ENCODE measurements around the gene SGMS1.

Gene SGMS1

DNA sequence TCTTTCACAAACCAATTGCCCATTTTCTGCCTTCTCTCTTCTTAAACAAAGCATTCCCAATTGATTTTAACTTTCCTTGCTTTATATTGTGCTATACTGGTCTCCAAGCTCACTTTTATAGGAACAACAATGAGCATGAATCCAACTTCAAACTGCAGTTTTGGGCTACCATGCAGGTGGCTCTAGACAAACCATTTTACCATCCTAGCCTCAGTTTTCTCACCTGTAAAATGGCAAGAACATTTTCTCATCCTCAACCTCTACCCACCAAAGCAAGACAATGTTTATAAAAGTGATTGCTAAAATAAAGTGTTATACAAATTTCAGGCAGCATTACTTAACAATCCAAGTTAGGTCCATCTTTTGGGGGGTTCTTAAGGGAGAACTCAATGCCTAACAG is 305.6 kb downstream of the SGMS1 start:
- no peak for DNase-seq

DNA sequence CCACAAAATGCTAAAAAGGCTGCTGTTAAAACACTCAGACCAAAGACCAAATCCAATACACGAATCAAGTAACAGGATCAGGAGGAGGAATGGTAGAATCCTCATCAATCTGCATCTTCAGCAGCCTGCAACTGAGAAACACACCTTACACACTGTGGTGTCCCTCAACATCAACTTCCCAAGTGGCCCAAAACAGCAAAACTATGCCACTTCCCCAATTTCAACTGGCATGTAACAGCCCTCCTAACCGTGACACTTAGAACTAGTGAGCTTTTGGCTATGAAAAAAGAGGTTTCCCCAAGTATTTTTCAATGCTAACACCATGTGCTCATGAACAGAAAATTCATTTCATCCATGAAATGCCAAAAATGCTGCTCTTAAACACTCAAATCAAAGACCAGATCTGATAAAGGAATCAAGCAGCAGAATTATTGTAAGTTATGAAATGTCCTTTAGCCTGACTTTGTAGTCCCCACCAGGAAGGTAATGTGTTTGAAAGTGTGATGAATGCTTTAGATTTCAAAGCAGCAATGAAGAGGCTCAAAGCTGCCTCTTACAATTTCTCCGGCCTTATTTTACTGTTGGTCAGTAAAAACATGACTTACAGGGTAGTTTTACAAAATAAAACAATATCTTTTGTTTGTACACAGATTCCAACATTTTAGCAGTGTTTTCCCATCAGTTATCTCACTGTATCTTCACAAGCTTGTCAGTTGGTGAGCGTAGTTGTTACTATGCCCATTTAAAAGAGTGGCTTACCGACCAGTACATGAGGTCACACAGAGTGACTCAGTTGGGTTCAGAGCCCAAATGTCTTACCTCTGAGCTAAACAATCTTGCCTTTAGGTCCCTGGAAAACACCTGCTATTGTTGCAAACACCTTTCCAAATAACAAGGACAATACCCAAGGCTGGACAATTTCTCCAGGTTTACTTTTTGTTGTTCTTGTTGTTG is 306.8 kb downstream of the SGMS1 start:
- DNase-seq, result no peak

DNA sequence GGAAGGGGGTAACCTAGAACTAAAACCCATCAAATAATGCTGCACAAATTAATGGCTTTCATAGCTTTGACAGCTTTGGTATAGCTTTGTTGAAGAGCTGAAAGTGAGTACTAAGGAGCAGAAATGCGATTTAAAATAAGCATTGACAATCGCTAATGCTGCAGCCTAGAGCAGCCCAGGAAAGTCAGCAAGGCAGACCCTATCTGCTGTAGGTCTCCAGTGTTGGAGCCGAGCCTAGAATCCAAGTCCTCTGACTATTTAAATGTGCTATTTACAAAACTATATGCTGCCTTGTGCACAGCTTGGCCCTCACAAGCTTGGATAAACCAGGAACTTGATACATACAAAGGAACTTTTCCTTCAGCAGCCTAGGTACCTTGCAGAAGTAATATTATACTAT is 307.6 kb downstream of the SGMS1 start:
- DNase-seq, result no peak

DNA sequence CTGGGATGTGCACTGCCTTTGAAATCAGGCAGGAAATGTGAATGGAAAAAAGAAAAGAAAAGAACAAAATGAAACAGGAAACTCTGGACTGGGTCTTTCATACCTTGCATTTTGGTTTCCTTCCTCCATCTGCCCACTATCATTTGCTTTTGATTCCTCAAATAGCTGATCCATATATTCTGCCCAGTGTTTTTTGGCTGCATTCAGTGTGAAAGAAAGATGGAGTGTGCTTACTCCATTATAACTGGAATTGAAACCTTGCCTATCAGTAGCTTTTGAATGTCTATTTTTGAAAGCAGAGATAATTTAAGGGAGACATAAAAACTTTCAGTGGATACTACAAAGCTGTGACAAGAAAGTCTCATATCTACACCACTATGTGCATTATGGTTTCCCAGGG is 308.3 kb downstream of the SGMS1 start:
- DNase-seq, result no peak

DNA sequence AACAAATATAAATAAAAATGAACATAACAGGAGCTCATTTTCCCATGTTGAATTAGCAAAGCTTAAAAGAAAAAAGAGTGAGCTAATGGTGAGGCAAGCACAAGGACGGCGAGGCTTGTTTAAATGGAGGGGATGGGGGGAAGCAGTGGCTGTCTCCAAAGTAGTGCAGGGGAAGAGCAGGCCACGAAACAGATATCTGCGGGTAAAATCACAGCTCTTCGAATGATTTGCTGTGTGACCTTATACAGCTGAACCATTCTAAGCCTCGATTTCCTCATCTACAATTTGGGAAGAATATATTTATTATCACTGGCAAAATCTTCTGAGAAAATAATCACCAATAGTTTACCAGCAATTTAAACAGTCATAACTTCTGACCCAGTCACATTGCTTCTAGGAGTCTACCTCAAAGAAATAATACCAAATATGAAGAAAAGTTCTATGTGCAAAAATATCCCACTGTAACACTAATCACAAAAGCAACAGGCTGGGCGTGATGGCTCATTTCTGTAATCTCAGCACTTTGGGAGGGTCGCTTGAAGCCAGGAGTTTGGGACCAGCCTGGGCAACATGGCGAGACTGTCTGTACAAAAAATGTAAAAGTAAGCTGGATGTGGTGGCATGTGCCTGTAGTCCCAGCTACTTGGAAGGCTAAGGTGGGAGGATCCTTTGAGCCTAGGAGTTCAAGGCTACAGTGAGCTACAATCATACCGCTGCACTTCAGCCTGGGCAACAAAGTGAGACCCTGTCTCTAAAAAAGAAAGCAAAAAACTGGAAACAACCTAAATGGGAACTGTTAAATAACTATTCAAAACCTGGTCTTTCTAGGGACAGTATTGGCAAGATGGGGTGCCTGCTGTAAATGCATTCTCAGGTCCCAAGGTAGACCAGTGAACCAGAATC is 309.3 kb downstream of the SGMS1 start:
- DNase-seq, result no peak

DNA sequence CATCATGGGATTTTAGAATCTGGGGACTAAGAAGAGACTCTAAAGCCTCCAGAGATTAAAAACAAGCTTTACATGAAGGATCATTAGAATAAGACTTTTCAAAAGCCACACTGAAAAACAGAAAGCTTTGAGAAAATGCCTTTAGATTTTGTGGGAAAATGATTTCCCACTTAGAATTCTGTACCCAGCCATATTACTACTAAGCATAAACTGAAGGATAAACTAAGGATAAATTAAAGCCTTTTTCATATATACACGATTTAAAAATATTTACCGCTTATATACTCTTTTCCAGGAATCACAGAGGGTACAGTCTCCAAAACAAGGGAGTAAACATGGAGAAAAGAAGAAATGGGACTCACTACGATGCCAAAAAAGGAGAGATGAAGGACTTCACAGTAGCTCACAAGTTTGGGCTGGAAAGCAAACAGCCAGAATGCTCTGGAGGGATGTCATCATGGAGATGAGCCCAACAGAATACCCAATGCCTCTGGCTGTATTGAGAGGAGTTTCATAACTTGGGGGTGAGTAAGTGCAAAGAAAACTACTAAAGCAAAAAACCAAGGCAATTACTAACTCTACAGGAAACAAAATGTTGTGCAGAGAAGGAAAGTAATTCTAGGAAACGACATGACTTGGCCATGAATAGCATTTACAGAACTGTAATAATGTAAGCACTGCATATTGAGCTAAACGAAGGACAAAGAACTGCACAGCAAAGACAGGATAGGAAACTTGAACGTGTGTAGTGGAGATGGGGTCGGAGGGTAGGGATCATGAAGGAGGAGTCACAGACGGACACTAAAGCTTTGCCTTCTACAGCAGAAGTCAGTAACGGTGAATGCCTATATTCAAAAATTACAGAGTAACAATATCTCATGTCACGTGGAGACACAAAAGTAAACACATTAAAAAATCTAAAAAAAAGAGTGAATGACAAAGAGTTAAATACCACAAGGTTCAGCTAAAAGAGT is 311.0 kb downstream of the SGMS1 start:
- DNase-seq, result no peak

DNA sequence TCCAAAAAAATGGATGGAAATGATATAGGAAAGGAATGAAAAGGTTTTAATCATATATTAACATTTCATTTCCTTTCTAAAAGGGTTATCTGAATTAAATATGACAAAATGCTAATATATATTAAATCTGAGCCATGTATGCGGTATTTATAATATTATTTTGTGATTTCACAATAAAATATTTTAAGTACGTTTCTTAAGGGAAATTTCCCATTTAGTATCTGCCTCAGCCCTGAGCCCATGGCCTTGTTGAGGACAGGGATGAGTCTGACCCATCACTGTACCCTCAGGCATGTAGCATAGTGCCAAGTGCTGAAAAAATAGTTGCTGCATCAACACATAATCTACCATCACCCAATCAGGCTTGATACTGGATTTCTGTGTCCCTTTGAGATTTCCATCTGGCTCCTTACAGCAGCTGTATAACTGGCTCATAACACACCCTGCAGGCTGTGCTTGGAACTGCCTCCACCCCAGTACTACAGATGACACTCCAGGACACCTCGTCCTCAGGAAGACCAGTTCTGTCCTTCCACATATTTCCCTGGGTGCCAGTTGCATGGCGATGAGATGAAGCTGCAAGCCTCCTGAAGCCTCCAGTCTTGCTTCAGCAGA is 313.1 kb downstream of the SGMS1 start:
- no peak for DNase-seq

DNA sequence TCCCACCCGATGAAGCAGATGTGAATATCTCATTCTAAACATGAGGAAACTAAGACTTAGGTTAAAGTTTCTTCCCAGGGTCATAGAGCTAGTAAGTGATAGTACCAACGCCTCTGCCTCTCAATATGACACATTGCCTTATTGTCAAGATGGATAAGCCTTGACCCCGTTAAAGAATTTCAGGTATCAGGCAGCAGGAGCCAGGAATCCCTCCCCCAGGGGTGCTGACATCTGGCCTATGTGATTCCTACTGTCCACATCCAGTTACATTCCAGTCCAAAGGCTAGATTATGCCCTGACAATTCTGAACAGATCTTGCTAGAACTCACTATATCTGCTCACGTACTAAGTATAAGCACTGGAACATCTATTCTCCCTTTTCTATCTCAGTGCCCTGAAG is 314.4 kb downstream of the SGMS1 start:
- DNase-seq, result no peak

DNA sequence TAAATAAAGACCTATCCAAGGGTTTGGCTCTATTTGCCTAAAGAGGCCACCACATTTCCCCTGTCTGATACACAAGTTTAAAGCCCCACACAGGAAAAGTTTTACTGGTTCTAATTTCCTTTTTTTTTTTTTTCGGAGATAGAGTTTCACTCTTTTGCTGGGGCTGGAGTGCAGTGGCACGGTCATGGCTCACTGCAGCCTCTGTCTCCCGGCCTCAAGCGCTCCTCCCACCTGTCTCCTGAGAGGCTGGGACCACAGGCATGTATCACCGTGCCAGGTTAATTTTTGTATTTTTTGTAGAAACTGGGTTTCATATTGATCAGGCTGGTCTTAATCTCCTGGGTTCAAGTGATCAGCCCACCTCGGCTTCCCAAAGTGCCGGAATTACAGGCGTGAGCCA is 319.1 kb downstream of the SGMS1 start:
- DNase-seq, result no peak

DNA sequence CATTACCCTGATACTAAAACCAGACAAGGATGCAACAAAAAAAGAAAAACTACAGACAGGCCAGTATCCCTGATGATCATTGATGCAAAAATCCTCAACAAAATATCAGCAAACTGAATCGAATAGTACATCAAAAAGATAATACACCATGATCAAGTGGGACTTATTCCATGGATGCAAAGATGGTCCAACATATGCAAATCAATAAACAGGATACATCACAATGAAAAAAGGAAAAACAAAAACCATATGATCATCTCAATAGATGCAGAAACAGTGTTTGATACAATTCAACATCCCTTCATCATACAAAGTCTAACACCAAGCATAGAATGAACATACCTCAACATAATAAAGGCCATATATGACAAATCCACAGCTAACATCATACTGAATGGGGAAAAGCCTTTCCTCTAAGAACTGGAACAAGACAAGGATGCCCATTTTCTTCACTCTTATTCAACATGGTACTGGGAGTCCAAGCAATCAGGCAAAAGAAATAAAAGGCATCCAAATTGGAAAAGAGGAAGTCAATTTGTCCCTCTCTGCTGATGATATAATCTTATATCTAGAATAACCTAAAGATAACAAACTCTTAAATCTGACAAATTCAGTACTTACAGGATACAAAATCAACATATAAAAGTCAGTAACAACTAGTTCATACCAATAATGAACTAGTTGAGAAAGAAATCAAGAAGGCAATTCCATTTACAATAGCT is 323.6 kb downstream of the SGMS1 start:
- DNase-seq, result no peak

DNA sequence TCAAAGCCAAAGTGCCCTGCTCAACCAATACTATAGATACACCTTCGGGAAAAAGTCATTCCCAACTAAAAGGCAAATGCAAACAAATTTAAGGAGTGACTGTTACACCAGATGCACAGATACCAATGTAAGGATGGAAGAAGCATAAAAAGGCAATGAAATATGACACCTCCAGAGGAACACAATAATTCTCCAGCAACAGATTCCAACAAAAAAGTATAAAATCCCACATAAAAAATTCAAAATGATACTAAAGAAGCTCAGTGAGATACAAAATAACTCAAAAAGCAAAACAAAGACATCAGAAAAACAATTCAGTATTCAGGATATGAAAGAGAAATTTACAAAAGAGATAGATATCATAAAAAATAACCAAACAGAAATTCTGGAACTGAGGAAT is 328.4 kb downstream of the SGMS1 start:
- DNase-seq, result no peak

DNA sequence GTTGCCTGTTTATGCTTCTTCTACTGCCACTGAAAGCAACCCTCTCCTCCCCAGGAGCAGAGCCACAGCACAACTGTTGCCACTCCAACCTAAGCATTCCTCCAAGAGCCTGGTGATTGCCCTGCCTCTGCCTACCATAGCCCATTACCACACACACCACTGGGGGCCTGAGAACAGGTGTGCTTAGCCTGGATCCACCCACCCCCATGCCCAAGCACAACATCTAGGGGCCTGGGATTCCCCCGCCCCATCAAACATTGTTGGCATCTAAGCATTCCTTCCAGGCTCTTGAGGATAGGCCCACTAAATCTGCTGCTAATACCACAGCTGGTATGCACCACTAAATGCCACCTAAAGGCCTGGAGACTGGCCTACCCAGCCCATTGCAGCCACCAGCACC is 329.2 kb downstream of the SGMS1 start:
- no peak for DNase-seq

DNA sequence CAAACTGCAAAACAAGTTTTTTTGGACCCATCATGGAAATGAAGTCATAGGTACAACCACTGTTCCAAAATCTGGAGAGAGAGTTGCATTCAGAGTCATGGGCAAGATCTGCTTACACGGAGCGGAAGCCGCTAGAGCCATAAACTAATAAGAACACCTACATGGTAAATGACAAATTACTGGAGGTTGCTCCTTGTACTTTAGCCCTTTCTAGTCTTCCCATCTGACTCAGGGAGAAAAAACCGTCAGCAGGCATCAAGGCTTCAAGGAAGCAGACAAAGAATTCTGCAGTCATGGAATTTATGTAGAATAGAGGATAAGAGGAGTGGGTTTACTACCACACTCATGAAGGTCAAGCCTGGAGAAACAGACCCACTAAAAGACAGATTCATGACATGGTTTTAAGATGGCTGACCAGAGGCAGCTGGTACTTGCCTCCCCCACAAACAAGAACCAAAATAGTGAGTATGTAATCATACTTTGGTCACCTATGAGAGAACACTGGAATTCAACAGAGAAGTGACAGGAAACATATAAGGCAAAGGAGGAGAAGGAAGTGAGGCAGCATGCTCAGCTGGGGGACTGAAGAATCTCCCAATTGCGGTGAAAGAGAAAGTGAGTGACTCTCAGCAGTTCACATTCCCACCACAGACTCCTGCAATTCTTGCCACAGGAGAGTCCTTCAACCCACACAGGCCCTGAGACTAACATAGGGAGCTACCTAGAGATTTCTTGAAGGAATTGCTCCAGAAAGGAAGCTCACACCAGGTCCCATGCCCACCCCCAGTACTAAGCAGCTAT is 330.0 kb downstream of the SGMS1 start:
- no peak for DNase-seq

DNA sequence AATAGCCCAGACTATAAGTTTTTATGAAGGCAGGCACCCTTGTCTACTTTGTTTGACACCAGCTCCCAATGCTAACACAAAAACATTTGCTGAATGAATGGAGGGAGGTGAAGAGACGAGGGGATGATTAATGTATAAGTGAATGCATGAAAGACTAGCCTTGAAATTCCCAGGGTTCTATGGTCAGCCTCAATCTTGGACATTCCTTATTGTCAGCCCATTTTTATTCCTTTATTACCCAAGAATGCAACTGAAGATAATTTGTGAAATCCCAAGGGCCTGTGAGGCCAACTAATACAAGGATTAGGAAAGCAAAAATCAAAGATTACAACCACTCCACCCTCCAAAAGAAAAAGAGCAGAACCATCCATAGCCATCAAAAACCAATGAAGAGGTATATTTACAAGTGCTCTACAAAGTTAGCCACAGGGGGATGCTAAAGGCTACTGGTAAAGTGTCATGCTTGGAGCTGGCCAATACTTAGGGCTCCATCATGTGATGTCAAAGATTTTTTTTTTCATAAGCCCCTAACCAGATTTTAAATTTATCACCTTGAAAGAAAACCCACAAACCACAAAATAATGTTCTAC is 332.4 kb downstream of the SGMS1 start:
- no peak for DNase-seq

DNA sequence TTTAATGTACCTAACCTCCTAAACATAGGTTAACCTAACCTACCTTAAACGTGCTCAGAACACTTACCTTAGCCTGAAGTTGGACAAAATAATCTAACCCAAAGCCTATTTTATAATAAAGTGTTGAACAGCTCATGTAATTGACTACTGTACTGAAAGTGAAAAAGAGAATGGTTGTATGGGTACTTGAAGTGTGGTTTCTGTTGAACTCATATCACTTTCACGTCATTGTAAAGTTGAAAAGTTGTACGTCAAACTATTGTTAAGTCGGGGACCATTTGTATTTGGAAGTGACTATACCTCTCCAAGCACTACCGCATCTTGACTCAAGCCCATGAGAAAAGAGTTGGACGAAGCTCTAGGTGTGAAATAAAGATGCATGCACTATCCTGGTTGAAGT is 334.6 kb downstream of the SGMS1 start:
- DNase-seq, result no peak

DNA sequence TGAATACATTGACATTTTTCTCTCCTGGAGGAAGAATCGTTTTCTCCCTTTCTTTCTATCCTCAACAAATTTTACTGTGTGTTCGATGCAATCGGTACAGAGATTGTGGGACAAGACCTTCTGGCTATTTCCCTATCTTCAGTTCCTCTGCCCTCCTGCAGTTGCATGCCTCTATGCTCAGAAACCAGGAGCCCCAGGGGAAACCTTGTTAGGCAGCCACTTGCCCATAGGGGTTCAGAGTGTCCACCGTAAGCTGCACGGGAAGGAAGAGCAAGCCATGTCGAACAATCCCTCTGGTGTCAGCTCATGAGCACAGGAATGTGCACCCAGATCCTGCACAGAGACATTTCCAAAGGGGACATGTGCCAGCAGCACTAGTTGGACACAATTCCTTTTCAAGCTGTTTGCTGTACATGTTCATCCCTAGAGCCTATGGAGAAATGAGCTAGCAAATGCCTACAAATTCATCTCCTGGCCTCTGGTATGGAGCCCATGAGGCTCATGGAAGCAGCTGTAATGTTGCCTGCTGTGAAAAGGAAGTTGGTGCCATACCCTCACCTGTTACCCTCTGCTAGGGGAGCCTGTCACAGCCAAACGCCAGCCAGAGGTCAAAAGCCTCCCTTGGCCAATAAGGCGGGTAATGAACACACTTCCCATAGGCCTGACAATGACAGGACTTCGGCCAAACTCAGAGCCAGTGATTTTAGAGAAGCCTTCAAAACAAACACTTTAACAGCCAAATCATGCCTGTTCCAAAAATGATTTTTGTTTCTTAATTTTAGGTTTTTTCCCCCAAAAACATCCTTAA is 336.6 kb downstream of the SGMS1 start:
- DNase-seq, result no peak

DNA sequence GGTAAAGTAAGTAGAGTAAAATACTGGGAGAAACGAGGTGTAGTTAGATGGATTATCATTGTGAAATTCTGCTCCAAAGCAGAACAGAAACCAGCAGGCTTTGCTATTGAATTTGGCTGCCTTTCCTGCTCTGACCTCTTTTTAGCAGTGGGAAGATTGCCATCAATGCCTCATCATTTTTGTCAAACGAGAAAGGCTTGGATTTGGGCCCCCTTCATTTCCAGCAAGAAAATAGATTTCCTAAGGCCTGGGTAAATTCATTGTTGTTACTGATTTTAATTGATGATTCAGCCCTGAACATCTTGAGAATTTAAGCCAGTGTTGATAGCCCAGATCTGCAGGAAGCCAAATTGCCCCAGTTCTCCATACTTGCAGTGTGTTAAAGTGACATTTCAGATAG is 337.2 kb downstream of the SGMS1 start:
- DNase-seq, result no peak

DNA sequence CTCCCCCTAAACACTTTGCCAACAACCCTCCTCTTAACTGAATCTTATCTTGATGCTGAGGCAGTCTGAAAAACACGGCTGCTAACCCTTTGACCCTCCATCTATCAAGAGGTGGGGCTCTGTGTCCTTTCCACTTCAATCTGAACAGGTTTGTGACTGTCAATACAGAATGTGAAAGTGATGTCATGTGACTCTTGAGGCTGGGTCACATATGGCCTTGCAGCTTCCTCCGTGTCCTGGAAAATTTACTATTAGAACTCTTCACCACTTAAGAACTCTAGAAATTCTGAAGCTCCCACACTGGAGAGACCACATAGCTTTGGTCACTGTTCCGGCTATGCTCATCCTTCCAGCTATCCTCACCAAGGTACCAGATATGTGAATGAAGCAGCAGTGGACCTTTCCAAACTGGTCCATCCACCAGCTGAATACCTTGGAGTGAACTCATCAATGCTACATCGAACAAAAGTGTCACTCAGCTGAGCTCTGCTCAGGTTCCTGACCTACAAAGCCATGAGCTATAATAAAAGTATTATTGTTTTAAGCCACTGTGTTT is 341.7 kb downstream of the SGMS1 start:
- DNase-seq, result no peak

All from activated effector memory CD4-positive, alpha-beta T cell treated with Interleukin-2 at 50 U/mL for 16 hours (primary cell).